HG03039 (cell line): ENCODE results near the gene B4GALNT2.
"Not testable (repeated sequence)": the region's sequence is repeated elsewhere in the genome, so short reads cannot be mapped to it uniquely, and the experiment has no call there.

ENCODE experiments used
- ATAC-seq: cut with Tn5 transposase; IDR thresholded peaks from one replicate; pipeline ENCODE4 v1.9.1; 2021; ENCODE audit warnings: mild to moderate bottlenecking, moderate library complexity; ENCODE audit not compliant: unreplicated experiment

B4GALNT2 gene

GRCh38 chr17:49132699-49133364 lies at the start of gene B4GALNT2:
Gene B4GALNT2, plus strand, starts transcription at chr17:49132769. Its CDS starts 24 bp downstream, at chr17:49132793.
- no peak for ATAC-seq

- not testable (repeated sequence) for ATAC-seq
Measured at GRCh38 chr17:49085046-49085445, 47.5 kb upstream of the B4GALNT2 start.

- no peak for ATAC-seq
Measured at GRCh38 chr17:49085565-49086315, 46.8 kb upstream of the B4GALNT2 start.

- ATAC-seq: no peak
Measured at GRCh38 chr17:49086316-49086605, 46.3 kb upstream of the B4GALNT2 start.

GRCh38 chr17:49086649-49087048 lies 45.9 kb upstream of the B4GALNT2 start:
- no peak for ATAC-seq

GRCh38 chr17:49089094-49089493 lies 43.5 kb upstream of the B4GALNT2 start:
- no peak for ATAC-seq

GRCh38 chr17:49090878-49091594 lies 41.5 kb upstream of the B4GALNT2 start:
- no peak for ATAC-seq

GRCh38 chr17:49093131-49093530 lies 39.4 kb upstream of the B4GALNT2 start:
- ATAC-seq: no peak

GRCh38 chr17:49100601-49101000 lies 32.0 kb upstream of the B4GALNT2 start:
- ATAC-seq: no peak

GRCh38 chr17:49101054-49101534 lies 31.5 kb upstream of the B4GALNT2 start:
- no peak for ATAC-seq

GRCh38 chr17:49103360-49103759 lies 29.2 kb upstream of the B4GALNT2 start:
- ATAC-seq: not testable (repeated sequence)

- ATAC-seq: no peak
Measured at GRCh38 chr17:49104511-49105074, 28.0 kb upstream of the B4GALNT2 start.

- ATAC-seq: no peak
Measured at GRCh38 chr17:49106321-49107210, 26.0 kb upstream of the B4GALNT2 start.

- ATAC-seq: no peak
Measured at GRCh38 chr17:49107211-49107557, 25.4 kb upstream of the B4GALNT2 start.

GRCh38 chr17:49108318-49108717 lies 24.3 kb upstream of the B4GALNT2 start:
- no peak for ATAC-seq

GRCh38 chr17:49110509-49110908 lies 22.1 kb upstream of the B4GALNT2 start:
- no peak for ATAC-seq

GRCh38 chr17:49111934-49112333 lies 20.6 kb upstream of the B4GALNT2 start:
- no peak for ATAC-seq

- ATAC-seq: no peak
Measured at GRCh38 chr17:49112936-49113335, 19.6 kb upstream of the B4GALNT2 start.

GRCh38 chr17:49114703-49115102 lies 17.9 kb upstream of the B4GALNT2 start:
- ATAC-seq: no peak

- no peak for ATAC-seq
Measured at GRCh38 chr17:49117587-49118230, 14.9 kb upstream of the B4GALNT2 start.
